ENCODE measurements around the gene PLEK2.
"Not testable (repeated sequence)": the region's sequence is repeated elsewhere in the genome, so short reads cannot be mapped to it uniquely, and the experiment has no call there.

PLEK2 gene

DNA sequence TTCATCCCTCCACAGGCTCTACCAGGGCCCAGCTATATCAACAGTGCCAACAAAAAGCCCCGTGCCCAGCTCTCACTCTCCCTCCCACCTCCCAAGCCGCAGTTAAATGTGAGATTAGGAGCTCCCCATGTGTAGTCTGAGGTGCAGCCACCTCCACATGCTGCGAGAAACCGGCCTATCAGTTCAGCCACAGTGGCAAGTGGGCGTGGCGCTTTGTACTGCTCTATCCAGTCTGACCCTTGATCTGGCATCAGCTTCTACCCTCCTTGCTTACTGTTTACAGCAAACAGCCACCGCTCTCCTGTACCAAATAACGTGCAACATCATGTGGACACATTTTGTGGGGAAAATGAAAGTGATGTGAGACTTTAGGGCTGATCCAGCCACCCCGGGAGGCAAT is 1.7 kb downstream of the PLEK2 start (continued):
- TF ChIP-seq, protein P1, sequence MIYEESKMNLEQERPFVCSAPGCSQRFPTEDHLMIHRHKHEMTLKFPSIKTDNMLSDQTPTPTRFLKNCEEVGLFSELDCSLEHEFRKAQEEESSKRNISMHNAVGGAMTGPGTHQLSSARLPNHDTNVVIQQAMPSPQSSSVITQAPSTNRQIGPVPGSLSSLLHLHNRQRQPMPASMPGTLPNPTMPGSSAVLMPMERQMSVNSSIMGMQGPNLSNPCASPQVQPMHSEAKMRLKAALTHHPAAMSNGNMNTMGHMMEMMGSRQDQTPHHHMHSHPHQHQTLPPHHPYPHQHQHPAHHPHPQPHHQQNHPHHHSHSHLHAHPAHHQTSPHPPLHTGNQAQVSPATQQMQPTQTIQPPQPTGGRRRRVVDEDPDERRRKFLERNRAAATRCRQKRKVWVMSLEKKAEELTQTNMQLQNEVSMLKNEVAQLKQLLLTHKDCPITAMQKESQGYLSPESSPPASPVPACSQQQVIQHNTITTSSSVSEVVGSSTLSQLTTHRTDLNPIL (CRISPR knock-in tag; IDR thresholded peaks at IDR 0.05; ENCODE audit: low read depth) = no peak
- TF ChIP-seq ARNTL (CRISPR knock-in tag; IDR thresholded peaks at IDR 0.05; ENCODE audit: borderline replicate concordance, low read depth) (no peak), ZNF70 (CRISPR knock-in tag; IDR thresholded peaks at IDR 0.05) (no peak)

DNA sequence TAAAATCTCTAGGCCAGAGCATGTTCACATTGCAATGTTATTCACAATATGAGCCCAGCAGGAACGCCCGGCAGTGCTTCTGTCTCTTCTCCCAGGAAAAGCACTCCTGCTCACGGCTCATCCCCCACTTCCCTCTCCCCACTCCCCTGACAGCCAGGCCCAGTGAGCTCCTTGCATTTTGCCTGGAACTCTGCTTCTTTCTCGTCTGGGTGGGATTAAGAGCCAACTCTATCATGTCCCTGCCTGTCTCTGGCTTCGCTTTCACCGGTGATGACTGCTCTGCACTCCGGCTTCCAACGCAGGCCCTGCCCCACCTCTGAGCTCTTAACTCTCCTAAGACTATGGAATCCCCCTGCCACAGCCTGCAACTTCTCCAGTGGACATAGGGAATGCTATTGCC is 2.5 kb downstream of the PLEK2 start:
- TF ChIP-seq ZFP3 (CRISPR knock-in tag; IDR thresholded peaks at IDR 0.05) (no peak), ESRRG (CRISPR knock-in tag; IDR thresholded peaks at IDR 0.05) (no peak), ZNF8 (CRISPR knock-in tag; IDR thresholded peaks at IDR 0.05) (no peak), TOX (CRISPR knock-in tag; IDR thresholded peaks at IDR 0.05; ENCODE audit: borderline replicate concordance) (no peak), ZC3H10 (CRISPR knock-in tag; IDR thresholded peaks at IDR 0.05) (no peak), ZFP30 (CRISPR knock-in tag; IDR thresholded peaks at IDR 0.05) (no peak), ISL1 (CRISPR knock-in tag; IDR thresholded peaks at IDR 0.05) (no peak), ZNF70 (CRISPR knock-in tag; IDR thresholded peaks at IDR 0.05) (no peak), PPARA (CRISPR knock-in tag; IDR thresholded peaks at IDR 0.05; ENCODE audit: borderline replicate concordance) (no peak), ARNTL (CRISPR knock-in tag; IDR thresholded peaks at IDR 0.05; ENCODE audit: borderline replicate concordance, low read depth) (no peak), BACH2 (CRISPR knock-in tag; IDR thresholded peaks at IDR 0.05; ENCODE audit: borderline replicate concordance) (no peak), GLIS3 (CRISPR knock-in tag; IDR thresholded peaks at IDR 0.05) (no peak), RARB (CRISPR knock-in tag; IDR thresholded peaks at IDR 0.05) (no peak), ZNF565 (CRISPR knock-in tag; conservative IDR thresholded peaks at IDR 0.05; ENCODE audit: low read depth) (no peak), OSR1 (CRISPR knock-in tag; IDR thresholded peaks at IDR 0.05) (no peak)
- TF ChIP-seq, protein P1 (CRISPR knock-in tag; IDR thresholded peaks at IDR 0.05; ENCODE audit: low read depth) = no peak
- TF ChIP-seq, protein P2, sequence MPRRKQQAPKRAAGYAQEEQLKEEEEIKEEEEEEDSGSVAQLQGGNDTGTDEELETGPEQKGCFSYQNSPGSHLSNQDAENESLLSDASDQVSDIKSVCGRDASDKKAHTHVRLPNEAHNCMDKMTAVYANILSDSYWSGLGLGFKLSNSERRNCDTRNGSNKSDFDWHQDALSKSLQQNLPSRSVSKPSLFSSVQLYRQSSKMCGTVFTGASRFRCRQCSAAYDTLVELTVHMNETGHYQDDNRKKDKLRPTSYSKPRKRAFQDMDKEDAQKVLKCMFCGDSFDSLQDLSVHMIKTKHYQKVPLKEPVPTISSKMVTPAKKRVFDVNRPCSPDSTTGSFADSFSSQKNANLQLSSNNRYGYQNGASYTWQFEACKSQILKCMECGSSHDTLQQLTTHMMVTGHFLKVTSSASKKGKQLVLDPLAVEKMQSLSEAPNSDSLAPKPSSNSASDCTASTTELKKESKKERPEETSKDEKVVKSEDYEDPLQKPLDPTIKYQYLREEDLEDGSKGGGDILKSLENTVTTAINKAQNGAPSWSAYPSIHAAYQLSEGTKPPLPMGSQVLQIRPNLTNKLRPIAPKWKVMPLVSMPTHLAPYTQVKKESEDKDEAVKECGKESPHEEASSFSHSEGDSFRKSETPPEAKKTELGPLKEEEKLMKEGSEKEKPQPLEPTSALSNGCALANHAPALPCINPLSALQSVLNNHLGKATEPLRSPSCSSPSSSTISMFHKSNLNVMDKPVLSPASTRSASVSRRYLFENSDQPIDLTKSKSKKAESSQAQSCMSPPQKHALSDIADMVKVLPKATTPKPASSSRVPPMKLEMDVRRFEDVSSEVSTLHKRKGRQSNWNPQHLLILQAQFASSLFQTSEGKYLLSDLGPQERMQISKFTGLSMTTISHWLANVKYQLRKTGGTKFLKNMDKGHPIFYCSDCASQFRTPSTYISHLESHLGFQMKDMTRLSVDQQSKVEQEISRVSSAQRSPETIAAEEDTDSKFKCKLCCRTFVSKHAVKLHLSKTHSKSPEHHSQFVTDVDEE (CRISPR knock-in tag; IDR thresholded peaks at IDR 0.05) = no peak
- TF ChIP-seq, protein P3, sequence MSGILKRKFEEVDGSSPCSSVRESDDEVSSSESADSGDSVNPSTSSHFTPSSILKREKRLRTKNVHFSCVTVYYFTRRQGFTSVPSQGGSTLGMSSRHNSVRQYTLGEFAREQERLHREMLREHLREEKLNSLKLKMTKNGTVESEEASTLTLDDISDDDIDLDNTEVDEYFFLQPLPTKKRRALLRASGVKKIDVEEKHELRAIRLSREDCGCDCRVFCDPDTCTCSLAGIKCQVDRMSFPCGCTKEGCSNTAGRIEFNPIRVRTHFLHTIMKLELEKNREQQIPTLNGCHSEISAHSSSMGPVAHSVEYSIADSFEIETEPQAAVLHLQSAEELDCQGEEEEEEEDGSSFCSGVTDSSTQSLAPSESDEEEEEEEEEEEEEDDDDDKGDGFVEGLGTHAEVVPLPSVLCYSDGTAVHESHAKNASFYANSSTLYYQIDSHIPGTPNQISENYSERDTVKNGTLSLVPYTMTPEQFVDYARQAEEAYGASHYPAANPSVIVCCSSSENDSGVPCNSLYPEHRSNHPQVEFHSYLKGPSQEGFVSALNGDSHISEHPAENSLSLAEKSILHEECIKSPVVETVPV (CRISPR knock-in tag; IDR thresholded peaks at IDR 0.05) = no peak
- TF ChIP-seq, protein P4, sequence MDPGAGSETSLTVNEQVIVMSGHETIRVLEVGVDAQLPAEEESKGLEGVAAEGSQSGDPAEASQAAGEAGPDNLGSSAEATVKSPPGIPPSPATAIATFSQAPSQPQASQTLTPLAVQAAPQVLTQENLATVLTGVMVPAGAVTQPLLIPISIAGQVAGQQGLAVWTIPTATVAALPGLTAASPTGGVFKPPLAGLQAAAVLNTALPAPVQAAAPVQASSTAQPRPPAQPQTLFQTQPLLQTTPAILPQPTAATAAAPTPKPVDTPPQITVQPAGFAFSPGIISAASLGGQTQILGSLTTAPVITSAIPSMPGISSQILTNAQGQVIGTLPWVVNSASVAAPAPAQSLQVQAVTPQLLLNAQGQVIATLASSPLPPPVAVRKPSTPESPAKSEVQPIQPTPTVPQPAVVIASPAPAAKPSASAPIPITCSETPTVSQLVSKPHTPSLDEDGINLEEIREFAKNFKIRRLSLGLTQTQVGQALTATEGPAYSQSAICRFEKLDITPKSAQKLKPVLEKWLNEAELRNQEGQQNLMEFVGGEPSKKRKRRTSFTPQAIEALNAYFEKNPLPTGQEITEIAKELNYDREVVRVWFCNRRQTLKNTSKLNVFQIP (CRISPR knock-in tag; IDR thresholded peaks at IDR 0.05; ENCODE audit: borderline replicate concordance, low read depth) = no peak
- no peak for ATAC-seq

DNA sequence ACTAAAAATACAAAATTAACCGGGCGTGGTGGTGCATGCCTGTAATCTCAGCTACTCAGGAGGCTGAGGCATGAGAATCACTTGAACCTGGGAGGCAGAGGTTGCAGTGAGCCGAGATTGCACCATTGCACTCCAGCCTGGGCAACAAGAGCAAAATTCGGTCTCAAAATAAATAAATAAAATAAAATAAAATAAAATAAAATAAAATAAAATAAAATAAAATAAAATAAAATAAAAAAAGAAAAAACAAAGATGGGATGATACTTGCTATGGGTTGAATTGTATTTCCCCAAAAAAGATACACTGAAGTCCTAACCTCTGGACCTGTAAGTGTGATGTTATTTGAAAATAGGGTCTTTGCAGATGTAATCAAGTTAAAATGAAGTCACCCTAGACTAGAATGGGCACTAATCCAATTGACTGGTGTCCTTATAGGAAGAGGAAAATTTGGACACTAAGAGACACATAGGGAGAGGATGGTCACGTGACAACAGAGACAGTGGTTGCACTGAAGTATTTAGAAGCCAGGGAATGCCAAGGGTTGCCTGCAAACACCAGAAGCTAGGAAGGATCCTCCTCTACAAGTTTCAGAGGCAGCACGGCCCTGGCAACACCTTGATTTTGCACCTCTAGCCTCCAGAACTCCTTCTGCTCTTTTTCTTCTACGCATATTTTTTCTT is 3.7 kb downstream of the PLEK2 start:
- ATAC-seq = not testable (repeated sequence)

DNA sequence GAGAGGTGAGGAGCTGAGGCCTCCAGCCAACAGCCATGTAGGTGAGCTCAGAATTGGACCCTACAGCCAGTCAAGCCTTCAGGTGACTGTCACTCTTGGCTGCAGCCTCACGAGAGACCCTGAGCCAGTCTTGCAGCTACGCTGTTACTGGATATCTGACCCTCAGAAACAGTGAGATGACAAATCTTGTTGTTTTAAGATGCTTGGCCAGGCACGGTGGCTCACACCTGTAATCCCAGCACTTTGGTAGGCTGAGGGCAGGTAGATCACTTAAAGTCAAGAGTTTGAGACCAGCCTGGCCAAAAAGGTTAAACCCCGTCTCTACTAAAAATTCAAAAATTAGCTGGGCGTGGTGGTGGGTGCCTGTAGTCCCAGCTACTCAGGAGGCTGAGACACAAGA is 6.2 kb downstream of the PLEK2 start:
- ATAC-seq = no peak
- TF ChIP-seq ZC3H10 (CRISPR knock-in tag; IDR thresholded peaks at IDR 0.05) (no peak), TOX (CRISPR knock-in tag; IDR thresholded peaks at IDR 0.05; ENCODE audit: borderline replicate concordance) (no peak), TCF4 (CRISPR knock-in tag; IDR thresholded peaks at IDR 0.05; ENCODE audit: borderline replicate concordance) (no peak), GLIS3 (CRISPR knock-in tag; IDR thresholded peaks at IDR 0.05) (no peak), ISL1 (CRISPR knock-in tag; IDR thresholded peaks at IDR 0.05) (no peak), ZFP30 (CRISPR knock-in tag; IDR thresholded peaks at IDR 0.05) (no peak), PPARA (CRISPR knock-in tag; IDR thresholded peaks at IDR 0.05; ENCODE audit: borderline replicate concordance) (no peak)
- TF ChIP-seq, protein P3 (CRISPR knock-in tag; IDR thresholded peaks at IDR 0.05) = no peak
- TF ChIP-seq, protein P2 (CRISPR knock-in tag; IDR thresholded peaks at IDR 0.05) = no peak
